GM12864 (cell line): ENCODE results near the gene SATB2.

Experiments used
- DNase-seq: peaks from one replicate; pipeline ENCODE4 v3.0.0-alpha.2; 2011; ENCODE audit warnings: low read depth
- H3K4me3 ChIP-seq: 2 replicates; pipeline ENCODE4 v1.5.1; 2011; ENCODE audit warnings: mild to moderate bottlenecking, low read depth, low read length, control low read depth
- CTCF ChIP-seq: IDR thresholded peaks from 2 replicates; pipeline ENCODE4 v1.5.1; 2011; ENCODE audit warnings: low read depth, mild to moderate bottlenecking, moderate library complexity, low read length, control low read depth, inconsistent platforms; ENCODE audit errors: missing control alignments

SATB2 gene

GRCh38 chr2:199466692-199467065 lies 8.9 kb upstream of the SATB2 start:
- DNase-seq: no peak

GRCh38 chr2:199465988-199466691 lies 8.4 kb upstream of the SATB2 start:
- H3K4me3 ChIP-seq: no peak overlapping the region
- no peak for TF ChIP-seq CTCF
- no peak for DNase-seq

More at GRCh38 chr2:199466692-199467065, 8.9 kb upstream of the SATB2 start:
- no peak overlapping the region for H3K4me3 ChIP-seq
- no peak for TF ChIP-seq CTCF

- H3K4me3 ChIP-seq: no peak overlapping the region
- TF ChIP-seq CTCF: no peak
- no peak for DNase-seq
These were observed 7.7 kb upstream of the SATB2 start for GRCh38 chr2:199465390-199465789.

- TF ChIP-seq CTCF: no peak
- H3K4me3 ChIP-seq: no peak overlapping the region
- no peak for DNase-seq
These were observed 7.0 kb upstream of the SATB2 start for GRCh38 chr2:199464606-199465352.

- no peak overlapping the region for H3K4me3 ChIP-seq
- DNase-seq: no peak
- TF ChIP-seq CTCF: no peak
These were observed 6.2 kb upstream of the SATB2 start for GRCh38 chr2:199463708-199464605.

- DNase-seq: no peak
- TF ChIP-seq CTCF: peak; percentile 52
- no peak overlapping the region for H3K4me3 ChIP-seq
These were observed 5.4 kb upstream of the SATB2 start for GRCh38 chr2:199462956-199463692.
